IMR-90 (cell line): Measurements from ENCODE around the gene DCP2. TPM values are rescaled to one million over a fixed set of nuclear protein-coding genes. Genes with fewer than 3 reads are reported as not detected.

ENCODE experiments used
- ATAC-seq: fragments of 200-7000 bp; cut with Tn5 transposase; 2 replicates; pipeline ENCODE4 v1.9.1; 2020; ENCODE audit warnings: low read depth, mild to moderate bottlenecking, moderate library complexity
- BruUV-seq: library from RNA; stranded (reverse); fragments of 400-500 nt; replicated peaks from 2 replicates; lab custom pipeline; 2021; lab: Mats Ljungman, UMichigan
- CTCF ChIA-PET: fragments of 300-600 bp; formaldehyde crosslinking; extraction: SDS; loops from one replicate; lab custom pipeline; 2021; ENCODE audit warnings: antibody characterized with exemption; lab: Yijun Ruan, JAX
- POLR2A ChIA-PET: fragments of 300-600 bp; sonication (Branson Sonifier 250); formaldehyde crosslinking; loops from one replicate; lab custom pipeline; 2022; ENCODE audit warnings: antibody characterized with exemption; ENCODE audit not compliant: unreplicated experiment; lab: Charles Lee
- DNase-seq: peaks from one replicate; pipeline ENCODE4 v3.0.0; 2013
- H2AFZ ChIP-seq: replicated peaks from 2 replicates; pipeline ENCODE3; 2013; ENCODE audit warnings: low read length, mild to moderate bottlenecking; ENCODE audit not compliant: poor library complexity
- H2AK5ac ChIP-seq: 2 replicates; pipeline ENCODE4 v1.6.1; 2013; ENCODE audit warnings: low read depth, low read length, inconsistent platforms
- H2AK9ac ChIP-seq: replicated peaks from 2 replicates; pipeline ENCODE3; 2013; ENCODE audit warnings: mild to moderate bottlenecking, low read depth, low read length, moderate library complexity; ENCODE audit not compliant: poor library complexity
- H2BK120ac ChIP-seq: 2 replicates; pipeline ENCODE4 v1.6.1; 2013; ENCODE audit warnings: low read depth, low read length, inconsistent platforms
- H2BK15ac ChIP-seq: 3 replicates; pipeline ENCODE4 v1.6.1; 2013; ENCODE audit warnings: low read depth, low read length, inconsistent platforms
- H2BK20ac ChIP-seq: 2 replicates; pipeline ENCODE4 v1.6.1; 2013; ENCODE audit warnings: low read depth, mild to moderate bottlenecking, inconsistent platforms, low read length, moderate library complexity
- H2BK5ac ChIP-seq: 2 replicates; pipeline ENCODE4 v1.6.1; 2013; ENCODE audit warnings: mild to moderate bottlenecking, low read depth, low read length, inconsistent platforms; ENCODE audit not compliant: poor library complexity, severe bottlenecking
- H3K14ac ChIP-seq: replicated peaks from 2 replicates; pipeline ENCODE4 v1.6.1; 2013; ENCODE audit warnings: low read depth, low read length, inconsistent platforms
- H3K18ac ChIP-seq: 2 replicates; pipeline ENCODE4 v1.6.1; 2013; ENCODE audit warnings: low read depth, low read length, control low read depth
- H3K23ac ChIP-seq: 2 replicates; pipeline ENCODE4 v1.6.1; 2013; ENCODE audit warnings: low read depth, low read length, inconsistent platforms
- H3K27ac ChIP-seq: 2 replicates; pipeline ENCODE4 v1.5.1; 2013; ENCODE audit warnings: mild to moderate bottlenecking, control low read depth, low read length; ENCODE audit not compliant: insufficient read depth
- H3K27me3 ChIP-seq: 2 replicates; pipeline ENCODE4 v1.6.1; 2013; ENCODE audit warnings: low read length; ENCODE audit not compliant: control insufficient read depth, insufficient read depth
- H3K36me3 ChIP-seq: 2 replicates; pipeline ENCODE4 v1.6.1; 2013; ENCODE audit warnings: low read length, mixed read lengths; ENCODE audit not compliant: control insufficient read depth, insufficient read depth
- H3K4ac ChIP-seq: 2 replicates; pipeline ENCODE4 v1.6.1; 2013; ENCODE audit warnings: low read depth, low read length, inconsistent platforms
- H3K4me1 ChIP-seq: 2 replicates; pipeline ENCODE4 v1.6.1; 2013; ENCODE audit warnings: low read length, mixed read lengths; ENCODE audit not compliant: control insufficient read depth, insufficient read depth
- H3K4me2 ChIP-seq: 2 replicates; pipeline ENCODE4 v1.6.1; 2013; ENCODE audit warnings: low read depth, mild to moderate bottlenecking, control low read depth, low read length, moderate library complexity
- H3K4me3 ChIP-seq: 2 replicates; pipeline ENCODE4 v1.5.1; 2013; ENCODE audit warnings: low read depth, mild to moderate bottlenecking, control low read depth, low read length, moderate library complexity; ENCODE audit not compliant: insufficient read depth
- H3K56ac ChIP-seq: 2 replicates; pipeline ENCODE4 v1.6.1; 2013; ENCODE audit warnings: low read length, inconsistent platforms; ENCODE audit not compliant: insufficient read depth; ENCODE audit errors: extremely low read depth
- H3K79me1 ChIP-seq, 2 experiments: 2 replicates each; pipeline ENCODE4 v1.6.1; 2013; ENCODE audit warnings: low read length in 2 of 2, inconsistent platforms in 1 of 2, low read depth in 1 of 2
- H3K9ac ChIP-seq: 2 replicates; pipeline ENCODE4 v1.6.1; 2013; ENCODE audit warnings: low read depth, low read length, control low read depth
- H3K9me1 ChIP-seq: 2 replicates; pipeline ENCODE4 v1.6.1; 2013; ENCODE audit warnings: low read length, inconsistent platforms; ENCODE audit not compliant: insufficient read depth
- H3K9me3 ChIP-seq: 2 replicates; pipeline ENCODE4 v1.6.1; 2013; ENCODE audit warnings: low read length; ENCODE audit not compliant: control insufficient read depth, insufficient read depth
- H4K20me1 ChIP-seq: 2 replicates; pipeline ENCODE4 v1.6.1; 2013; ENCODE audit warnings: low read length, inconsistent platforms; ENCODE audit not compliant: insufficient read depth
- H4K5ac ChIP-seq: 2 replicates; pipeline ENCODE4 v1.6.1; 2013; ENCODE audit warnings: mild to moderate bottlenecking, low read depth, low read length, control low read depth
- H4K8ac ChIP-seq, 2 experiments: 2 replicates each; pipeline ENCODE4 v1.6.1; 2013; ENCODE audit warnings: low read depth in 2 of 2, low read length in 2 of 2, control low read depth in 1 of 2, inconsistent platforms in 1 of 2
- H4K91ac ChIP-seq: 2 replicates; pipeline ENCODE4 v1.6.1; 2013; ENCODE audit warnings: low read depth, low read length, inconsistent platforms; ENCODE audit not compliant: insufficient read depth
- BHLHE40 ChIP-seq: fragments of 150-350 bp; IDR thresholded peaks from 2 replicates; pipeline ENCODE4 v1.6.1; 2016; ENCODE audit warnings: mild to moderate bottlenecking, low read depth, low read length
- CEBPB ChIP-seq: IDR thresholded peaks from 2 replicates; pipeline ENCODE4 v1.6.1; 2012; ENCODE audit warnings: low read depth, low read length, improper control_type of control experiment
- CHD1 ChIP-seq: IDR thresholded peaks from 2 replicates; pipeline ENCODE4 v1.6.1; 2012; ENCODE audit warnings: low read depth, low read length, improper control_type of control experiment
- CTCF ChIP-seq: conservative IDR thresholded peaks from 2 replicates; pipeline ENCODE4 v1.5.1; 2012; ENCODE audit warnings: mild to moderate bottlenecking, low read depth, low read length, improper control_type of control experiment
- ELK1 ChIP-seq: fragments of 150-350 bp; IDR thresholded peaks from 2 replicates; pipeline ENCODE4 v1.6.1; 2016; ENCODE audit warnings: low read depth, mild to moderate bottlenecking, low read length, moderate library complexity, borderline replicate concordance
- FOS ChIP-seq: fragments of 150-350 bp; IDR thresholded peaks from 2 replicates; pipeline ENCODE4 v1.6.1; 2016; ENCODE audit warnings: low read depth, low read length
- MAFK ChIP-seq: IDR thresholded peaks from 2 replicates; pipeline ENCODE4 v1.6.1; 2012; ENCODE audit warnings: low read depth, low read length, improper control_type of control experiment
- MAZ ChIP-seq: IDR thresholded peaks from 2 replicates; pipeline ENCODE4 v1.6.1; 2012; ENCODE audit warnings: low read depth, mild to moderate bottlenecking, low read length, improper control_type of control experiment, moderate library complexity, borderline replicate concordance
- NFE2L2 ChIP-seq: fragments of 150-350 bp; IDR thresholded peaks from 2 replicates; pipeline ENCODE4 v1.6.1; 2016; ENCODE audit warnings: low read depth, mild to moderate bottlenecking, low read length
- POLR2A ChIP-seq: IDR thresholded peaks from 2 replicates; pipeline ENCODE4 v1.6.1; 2012; ENCODE audit warnings: mild to moderate bottlenecking, low read depth, low read length
- RAD21 ChIP-seq: IDR thresholded peaks from 2 replicates; pipeline ENCODE4 v1.6.1; 2012; ENCODE audit warnings: low read length, improper control_type of control experiment
- RCOR1 ChIP-seq: IDR thresholded peaks from 2 replicates; pipeline ENCODE4 v1.6.1; 2012; ENCODE audit warnings: mild to moderate bottlenecking, low read length, improper control_type of control experiment; ENCODE audit not compliant: insufficient replicate concordance
- RFX5 ChIP-seq: IDR thresholded peaks from 2 replicates; pipeline ENCODE4 v1.8.0; 2012; ENCODE audit warnings: low read depth, mild to moderate bottlenecking, low read length, moderate library complexity
- SMC3 ChIP-seq: fragments of 150-350 bp; IDR thresholded peaks from 2 replicates; pipeline ENCODE4 v1.6.1; 2016; ENCODE audit warnings: low read depth, mild to moderate bottlenecking, antibody characterized with exemption, low read length, moderate library complexity
- USF2 ChIP-seq: fragments of 150-350 bp; IDR thresholded peaks from 2 replicates; pipeline ENCODE4 v1.6.1; 2017; ENCODE audit warnings: mild to moderate bottlenecking, antibody characterized with exemption, low read length, low read depth
- WGBS, 2 experiments: methylation state at CpG; one replicate each; pipeline versions ENCODE4 v1.1.5 to v1.1.7; 2013; ENCODE audit warnings: missing lambda C conversion rate in 2 of 2; ENCODE audit not compliant: insufficient read length in 1 of 2; ENCODE audit errors: extremely low coverage in 2 of 2; 5-methylcytosine and 5-hydroxymethylcytosine counted together
- dilution Hi-C: fragments of 300-500 bp; cut with HindIII; formaldehyde crosslinking; loops from one replicate; pipeline ENCODE4 v1.14.3; 2018; ENCODE audit warnings: low sequenced_read_pairs; ENCODE audit not compliant: unreplicated experiment
- in situ Hi-C: fragments of 300-500 bp; cut with MboI; formaldehyde crosslinking; loops from 3 replicates; pipeline ENCODE4 v1.14.3; 2019; ENCODE audit warnings: low sequenced_read_pairs, inconsistent platforms, mixed read lengths
- intact Hi-C: fragments of 100-400 bp; cut with micrococcal nuclease; formaldehyde crosslinking; loops from 2 replicates; pipeline ENCODE4 v1.10.0; 2022
- polyA plus RNA-seq, 3 experiments: library from polyadenylated mRNA; depleted of rRNA; stranded (reverse); fragments of >200 nt; gene quantifications; 2 replicates each; pipeline ENCODE4 v1.2.3, GENCODE V29; 2012; ENCODE audit warnings: low replicate concordance in 1 of 3
- total RNA-seq: library from RNA; depleted of rRNA; stranded (reverse); fragments of >200 nt; gene quantifications from 2 replicates; pipeline ENCODE4 v1.2.3, GENCODE V29; 2012

The DCP2 gene
- total and polyA plus RNA-seq, 2 of the 4 experiments (the other 2 are of a cell fraction) = 6.9 to 18.6 TPM

- CTCF ChIA-PET = no interaction called here
- H4K91ac ChIP-seq = no peak overlapping the region
- H2BK5ac ChIP-seq = no peak overlapping the region
- no peak for TF ChIP-seq MAFK
- TF ChIP-seq MAZ = no peak
- no peak for TF ChIP-seq FOS
- TF ChIP-seq CEBPB = no peak
- no peak for TF ChIP-seq POLR2A
- TF ChIP-seq CTCF = no peak
- TF ChIP-seq SMC3 = no peak
- no peak for TF ChIP-seq CHD1
- no peak for TF ChIP-seq NFE2L2
- TF ChIP-seq BHLHE40 = no peak
- TF ChIP-seq RAD21 = no peak
- no peak for TF ChIP-seq USF2
- TF ChIP-seq RCOR1 = no peak
- TF ChIP-seq ELK1 = no peak
- TF ChIP-seq RFX5 = no peak
- no peaks in the 10 kb centered on the region; the same call in 1 of the 2 replicates for H4K20me1 ChIP-seq
- 100% methylated on average over 1 of the region's 1 CpG; no CpG with 5 or more reads in 1 of the 2 experiments for WGBS, 2 experiments
- peaks cover 0 to 2% of the 10 kb centered on the region in 2 experiments; a peak in 1 of 4 replicates for H3K79me1 ChIP-seq
- no peaks in the 10 kb centered on the region for H3K9me3 ChIP-seq
- no peak overlapping the region for H2AK5ac ChIP-seq
- no peak overlapping the region for H2AK9ac ChIP-seq
- no peak overlapping the region for H3K56ac ChIP-seq
- no peak overlapping the region for H3K27ac ChIP-seq
- H3K4me3 ChIP-seq = no peak overlapping the region
- H2BK120ac ChIP-seq = no peak overlapping the region
- H4K5ac ChIP-seq = no peak overlapping the region
- in situ Hi-C loops (no loop called here), intact Hi-C loops (no loop called here), dilution Hi-C loops (no loop called here)
- no peak overlapping the region for H3K4me2 ChIP-seq
- peaks cover 11% of the 10 kb centered on the region for H3K4me1 ChIP-seq
- no peak overlapping the region for H3K9ac ChIP-seq
- POLR2A ChIA-PET = no interaction called here
- H3K9me1 ChIP-seq = peaks cover 9% of the 10 kb centered on the region; the same call in 1 of the 2 replicates
- H3K23ac ChIP-seq = no peak overlapping the region
- H2BK15ac ChIP-seq = no peak overlapping the region
- no peak for ATAC-seq
- H2AFZ ChIP-seq = no peak overlapping the region
- DNase-seq = no peak
- H3K36me3 ChIP-seq = peaks cover 31% of the 10 kb centered on the region
- no peaks in the 10 kb centered on the region for H3K27me3 ChIP-seq
- no TSS peak for BruUV-seq
- no peak overlapping the region for H3K14ac ChIP-seq
- H4K8ac ChIP-seq = no peak overlapping the region
- H3K4ac ChIP-seq = no peak overlapping the region
- H3K18ac ChIP-seq = no peak overlapping the region
- no peak overlapping the region for H2BK20ac ChIP-seq
Measured at GRCh38 chr5:113036826-113037225, 60.2 kb downstream of the DCP2 start.
